Sigmoid colon (tissue), 7 donors: ENCODE results near the gene POLR2C. TPM values are rescaled to one million over a fixed set of nuclear protein-coding genes. Genes with fewer than 3 reads are reported as not detected.

Experiments
- DNase-seq: peaks from one replicate; pipeline ENCODE4 v3.0.0-alpha.2; 2019
- H3K27ac ChIP-seq, 4 donors: fragments of 200-600 bp; sonication (generic); one replicate each; pipeline ENCODE4 v1.5.1; 2016 to 2019; ENCODE audit warnings: mild to moderate bottlenecking in 1 of 4
- H3K27me3 ChIP-seq, 3 donors: fragments of 200-600 bp; sonication (generic); one replicate each; pipeline ENCODE4 v1.5.1; 2019; ENCODE audit warnings: mild to moderate bottlenecking in 1 of 3
- H3K36me3 ChIP-seq, 4 donors: fragments of 200-600 bp; sonication (generic); one replicate each; pipeline ENCODE4 v1.5.1; 2016 to 2019
- H3K4me1 ChIP-seq, 4 donors: fragments of 200-600 bp; sonication (generic); one replicate each; pipeline ENCODE4 v1.5.1; 2017 to 2019
- H3K4me3 ChIP-seq, 4 donors: fragments of 200-600 bp; sonication (generic); one replicate each; pipeline ENCODE4 v1.5.1; 2017 to 2019; ENCODE audit warnings: mild to moderate bottlenecking in 2 of 4, moderate library complexity in 1 of 4
- H3K9me3 ChIP-seq, 4 donors: fragments of 200-600 bp in 3 of 4; sonication (generic) in 3 of 4; one replicate each; pipeline versions ENCODE4 v1.5.1 to v1.6.1; 2013 to 2019
- CTCF ChIP-seq, 4 experiments: fragments of 450-650 bp in 3 of 4; fragments of 200-600 bp in 1 of 4; IDR thresholded peaks; one replicate each; pipeline ENCODE4 v1.5.1; 2016 to 2019; ENCODE audit warnings: antibody characterized with exemption in 4 of 4, mild to moderate bottlenecking in 3 of 4, moderate library complexity in 2 of 4
- EP300 ChIP-seq, 4 donors: sonication (generic); formaldehyde crosslinking; IDR thresholded peaks; one replicate each; pipeline ENCODE4 v1.6.1; 2017; ENCODE audit warnings: antibody characterized with exemption in 4 of 4
- POLR2A ChIP-seq, 2 donors: fragments of 450-650 bp; IDR thresholded peaks; one replicate each; pipeline ENCODE4 v1.6.1; 2016; ENCODE audit warnings: antibody characterized with exemption in 2 of 2, mild to moderate bottlenecking in 2 of 2, moderate library complexity in 2 of 2
- POLR2AphosphoS5 ChIP-seq, 4 donors: sonication (generic); formaldehyde crosslinking; IDR thresholded peaks; one replicate each; pipeline ENCODE4 v1.6.1; 2017; ENCODE audit warnings: antibody characterized with exemption in 4 of 4
- WGBS, 2 donors: extraction: QIAGEN DNeasy Blood & Tissue Kit; methylation state at CpG; one replicate each; pipeline ENCODE4 v1.1.7; 2013; 5-methylcytosine and 5-hydroxymethylcytosine counted together
- intact Hi-C: fragments of 100-400 bp; cut with DNase I; formaldehyde crosslinking; loops from one replicate; pipeline ENCODE4 v1.15.1; 2023
- polyA plus RNA-seq, 3 donors: library from polyadenylated mRNA; stranded (reverse); fragments of 200-250 nt; gene quantifications; one replicate each; pipeline ENCODE4 v1.2.3, GENCODE V29; 2013
- total RNA-seq, 4 donors: library from RNA; depleted of rRNA; stranded (reverse); fragments of >200 nt; gene quantifications; one replicate each; pipeline ENCODE4 v1.1.0, GENCODE V29; 2016
- donor health status: healthy with polysubstance abuse.
- donor health status: Bipolar disorder and iron deficiency.
- donor health status: healthy.

The POLR2C gene
- total and polyA plus RNA-seq, 7 donors: 52.3 to 141 (median 77.7) TPM

GRCh38 chr16:57473906-57474305 lies 11.4 kb downstream of the POLR2C start:
- TF ChIP-seq POLR2A (IDR thresholded peaks at IDR 0.05) (no peak), CTCF (IDR thresholded peaks at IDR 0.05) (no peak), POLR2AphosphoS5 (IDR thresholded peaks at IDR 0.05) (no peak), EP300 (IDR thresholded peaks at IDR 0.05) (no peak)
- Histone ChIP-seq H3K27me3 (no peaks in the 10 kb centered on the region), H3K4me1 (peaks cover 0 to 15% (median 11%) of the 10 kb centered on the region in 4 donors), H3K36me3 (peaks cover 23 to 59% (median 30%) of the 10 kb centered on the region in 4 donors), H3K4me3 (no peak overlapping the region), H3K27ac (no peak overlapping the region), H3K9me3 (no peaks in the 10 kb centered on the region)
- WGBS, 2 donors: 86 to 87% methylated on average over 8 of the region's 8 CpGs
- intact Hi-C loops: no loop called here
- no peak for DNase-seq

- no peak for DNase-seq
- intact Hi-C loops: no loop called here
- H3K9me3 ChIP-seq: no peaks in the 10 kb centered on the region
- no peak overlapping the region for H3K4me3 ChIP-seq
- no peak overlapping the region for H3K27ac ChIP-seq
- H3K27me3 ChIP-seq: no peaks in the 10 kb centered on the region
- peaks cover 0 to 26% (median 22%) of the 10 kb centered on the region in 4 donors for H3K4me1 ChIP-seq
- peaks cover 15 to 49% (median 20%) of the 10 kb centered on the region in 4 donors for H3K36me3 ChIP-seq
- 80 to 90% methylated on average over 30 of the region's 30 CpGs for WGBS, 2 donors
- TF ChIP-seq POLR2AphosphoS5 (IDR thresholded peaks at IDR 0.05): no peak
- TF ChIP-seq POLR2A (IDR thresholded peaks at IDR 0.05): no peak
- no peak for TF ChIP-seq CTCF (IDR thresholded peaks at IDR 0.05)
These were observed 12.5 kb downstream of the POLR2C start for GRCh38 chr16:57474671-57475661.

GRCh38 chr16:57475711-57476339 lies 13.3 kb downstream of the POLR2C start:
- Histone ChIP-seq H3K4me1 (peaks cover 0 to 24% (median 21%) of the 10 kb centered on the region in 4 donors), H3K27me3 (no peaks in the 10 kb centered on the region), H3K36me3 (peaks cover 6 to 40% (median 11%) of the 10 kb centered on the region in 4 donors), H3K27ac (no peak overlapping the region), H3K9me3 (no peaks in the 10 kb centered on the region), H3K4me3 (no peak overlapping the region)
- 20 to 56% methylated on average over 12 of the region's 12 CpGs for WGBS, 2 donors
- TF ChIP-seq POLR2AphosphoS5 (IDR thresholded peaks at IDR 0.05) (no peak), CTCF (IDR thresholded peaks at IDR 0.05) (peak in 2 of 4 experiments; percentile 31 to 37), EP300 (IDR thresholded peaks at IDR 0.05) (no peak)
- intact Hi-C loops: no loop called here
- no peak for DNase-seq

- H3K27ac ChIP-seq: no peak overlapping the region
These were observed 14.3 kb downstream of the POLR2C start for GRCh38 chr16:57476546-57477410.

More at GRCh38 chr16:57476546-57477410, 14.3 kb downstream of the POLR2C start:
- intact Hi-C loops: no loop called here
- no peak overlapping the region for H3K4me3 ChIP-seq
- H3K36me3 ChIP-seq: peaks cover 0 to 31% (median 5%) of the 10 kb centered on the region in 4 donors
- no peaks in the 10 kb centered on the region for H3K27me3 ChIP-seq
- no peaks in the 10 kb centered on the region for H3K9me3 ChIP-seq
- peaks cover 0 to 21% (median 19%) of the 10 kb centered on the region in 4 donors for H3K4me1 ChIP-seq
- TF ChIP-seq POLR2A (IDR thresholded peaks at IDR 0.05) (no peak), CTCF (IDR thresholded peaks at IDR 0.05) (no peak), POLR2AphosphoS5 (IDR thresholded peaks at IDR 0.05) (no peak), EP300 (IDR thresholded peaks at IDR 0.05) (no peak)
- no peak for DNase-seq
- 90 to 91% methylated on average over 6 of the region's 6 CpGs for WGBS, 2 donors
